T-helper 1 cell treated with Interleukin-12 subunit alpha and Interleukin-12 subunit beta and Interleukin-4 antibody, amounts not matched to agents 30 ng/mL and 1 ng/mL, for 36 hours (primary cell): ENCODE results near the gene PPFIA3. TPM values are rescaled to one million over a fixed set of nuclear protein-coding genes. Genes with fewer than 3 reads are reported as not detected.

Experiments
- intact Hi-C: fragments of 100-400 bp; cut with micrococcal nuclease; formaldehyde crosslinking; loops from one replicate; pipeline ENCODE4 v1.15.1; 2024
- total RNA-seq: library from RNA; stranded (reverse); gene quantifications from 2 replicates; pipeline ENCODE4 v1.2.3, GENCODE V29; 2022

The PPFIA3 gene
- total RNA-seq, 1 donor from 2014 or later = 3.5 TPM

DNA sequence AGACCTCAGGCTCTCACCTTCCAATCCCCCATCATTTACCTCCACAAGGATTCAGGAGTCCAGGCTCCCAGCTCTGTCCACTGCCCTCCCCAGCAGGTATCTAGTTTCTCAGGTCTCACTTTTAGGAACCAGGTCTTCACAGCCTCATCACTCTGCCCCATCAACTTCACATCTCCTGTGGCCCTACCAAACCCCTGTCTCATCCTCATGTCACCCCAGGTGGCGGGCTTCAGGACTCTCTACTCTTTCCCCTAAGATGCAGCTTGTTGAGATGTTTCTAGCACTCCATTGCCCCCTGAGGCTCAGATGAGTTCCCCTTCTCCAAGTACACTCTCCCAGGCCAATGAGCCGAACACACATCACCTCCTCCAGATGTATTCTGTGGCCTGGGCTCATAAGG lies 1.5 kb downstream of the PPFIA3 start:
- intact Hi-C loops = loop anchor here (10.0 kb wide), 1 partner anchor 1516 kb away; the partner anchor contains the start of gene BICRA

DNA sequence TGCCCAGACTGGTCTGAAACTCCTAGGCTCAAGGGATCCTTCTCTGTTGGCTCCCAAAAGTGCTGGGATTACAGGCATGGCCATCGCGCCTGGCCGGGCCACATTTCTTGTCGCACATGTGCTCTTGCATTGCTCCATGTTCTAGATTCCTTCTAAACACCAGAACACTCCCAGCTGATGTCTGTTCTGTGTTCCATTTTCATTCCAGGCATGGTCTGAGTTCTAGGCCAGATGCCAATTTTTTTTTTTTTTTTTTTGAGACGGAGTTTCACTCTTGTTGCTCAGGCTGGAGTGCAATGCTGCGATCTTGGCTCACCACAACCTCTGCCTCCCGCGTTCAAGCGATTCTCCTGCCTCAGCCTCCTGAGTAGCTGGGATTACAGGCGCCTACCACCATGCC lies 2.5 kb downstream of the PPFIA3 start:
- intact Hi-C loops = loop anchor here (10.0 kb wide), 1 partner anchor 1517 kb away; the partner anchor contains the start of gene BICRA

DNA sequence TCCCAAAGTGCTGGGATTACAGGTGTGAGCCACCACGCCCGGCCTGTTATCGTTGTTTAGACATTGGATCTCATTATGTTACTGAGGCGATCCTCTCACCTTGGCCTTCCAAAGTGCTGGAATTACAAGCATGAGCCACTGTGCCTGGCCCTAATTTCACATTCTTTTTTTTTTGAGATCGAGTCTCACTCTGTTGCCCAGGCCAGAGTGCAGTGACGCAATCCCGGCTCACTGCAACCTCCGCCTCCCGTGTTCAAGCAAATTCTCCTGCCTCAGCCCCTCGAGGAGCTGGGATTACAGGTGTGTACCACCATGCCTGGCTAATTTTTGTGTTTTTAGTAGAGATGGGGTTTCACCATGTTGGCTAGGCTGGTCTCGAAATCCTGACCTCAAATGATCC lies 3.9 kb downstream of the PPFIA3 start:
- intact Hi-C loops = loop anchor here (10.0 kb wide), 1 partner anchor 1518 kb away; the partner anchor contains the start of gene BICRA

- intact Hi-C loops = loop anchor here (5.0 to 10.0 kb wide), 3 partner anchors 327 to 1520 kb away; partner anchors contain the start of genes ALDH16A1, BICRA, IZUMO1 and PIH1D1
Observed at GRCh38 chr19:49125025-49125731, 5.8 kb downstream of the PPFIA3 start.

DNA sequence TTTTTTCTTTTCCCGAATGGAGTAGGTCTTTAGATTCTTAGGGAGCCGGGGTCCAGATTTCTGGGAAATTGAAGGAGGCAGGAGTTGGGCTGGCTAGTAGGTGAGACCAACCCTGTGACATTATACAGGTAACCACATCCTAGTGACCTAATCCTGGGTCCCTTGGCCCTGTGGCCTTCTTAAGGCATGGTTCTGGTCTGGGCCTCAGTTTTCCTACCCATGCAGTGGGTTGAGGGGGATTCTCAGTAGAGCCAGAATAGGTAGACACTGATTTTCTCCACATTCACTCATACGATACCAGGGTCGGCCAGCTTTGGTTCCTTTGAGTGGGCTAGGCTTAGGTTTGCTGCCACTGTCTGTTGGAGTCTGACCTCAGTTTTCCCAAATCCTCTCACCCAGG lies 7.2 kb downstream of the PPFIA3 start:
- intact Hi-C loops = loop anchor here (5.0 to 10.0 kb wide), 3 partner anchors 326 to 1522 kb away; partner anchors contain the start of genes ALDH16A1, BICRA, IZUMO1 and PIH1D1

GRCh38 chr19:49127225-49127624 lies 7.9 kb downstream of the PPFIA3 start:
- intact Hi-C loops = loop anchor here (5.0 to 10.0 kb wide), 3 partner anchors 325 to 1522 kb away; partner anchors contain the start of genes ALDH16A1, BICRA, IZUMO1 and PIH1D1

DNA sequence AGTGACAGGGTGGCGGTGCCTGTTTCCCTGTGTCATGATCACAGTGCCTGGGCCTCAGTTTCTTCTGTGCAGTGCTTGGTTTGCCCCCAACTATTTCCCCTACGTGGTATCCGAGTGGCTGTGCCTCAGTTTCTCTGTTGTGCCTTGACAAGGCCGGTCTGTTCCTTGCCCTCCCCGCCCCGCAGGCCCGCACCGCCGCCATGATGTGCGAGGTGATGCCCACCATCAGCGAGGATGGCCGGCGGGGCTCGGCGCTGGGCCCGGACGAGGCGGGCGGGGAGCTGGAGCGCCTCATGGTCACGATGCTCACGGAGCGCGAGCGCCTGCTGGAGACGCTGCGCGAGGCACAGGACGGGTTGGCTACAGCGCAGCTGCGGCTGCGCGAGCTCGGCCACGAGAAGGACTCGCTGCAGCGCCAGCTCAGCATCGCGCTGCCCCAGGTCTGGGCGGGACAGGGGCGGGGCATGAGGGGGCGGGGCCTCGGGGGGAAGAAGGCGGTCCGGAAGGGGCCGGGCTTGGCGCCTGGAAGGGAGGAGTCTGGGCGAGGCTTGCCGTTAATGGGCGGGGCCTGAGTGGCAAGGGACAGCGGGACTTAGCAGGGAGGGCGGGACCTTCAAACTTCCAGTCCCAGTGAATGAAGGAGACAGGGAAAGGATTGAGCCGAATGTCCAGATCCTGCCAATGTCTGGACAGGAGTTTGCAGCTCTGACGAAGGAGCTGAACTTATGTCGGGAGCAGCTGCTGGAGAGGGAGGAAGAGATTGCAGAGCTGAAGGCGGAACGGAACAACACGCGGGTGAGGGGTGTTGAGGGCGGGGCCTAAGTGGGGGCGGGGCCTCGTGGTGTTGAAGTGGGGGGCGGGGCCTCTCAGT lies 8.6 kb downstream of the PPFIA3 start:
- intact Hi-C loops = loop anchor here (1.0 to 10.0 kb wide), 11 partner anchors 9 to 1523 kb away; partner anchors contain the start of genes ALDH16A1, BCL2L12, BICRA and C19orf73

GRCh38 chr19:49128545-49129237 lies 9.3 kb downstream of the PPFIA3 start:
- intact Hi-C loops = loop anchor here (1.0 to 10.0 kb wide), 11 partner anchors 9 to 1524 kb away; partner anchors contain the start of genes ALDH16A1, BCL2L12, BICRA and C19orf73

- intact Hi-C loops = loop anchor here (5.0 to 10.0 kb wide), 3 partner anchors 323 to 1524 kb away; partner anchors contain the start of genes ALDH16A1, BICRA, IZUMO1 and PIH1D1
Observed at GRCh38 chr19:49129238-49129583, 9.9 kb downstream of the PPFIA3 start.

DNA sequence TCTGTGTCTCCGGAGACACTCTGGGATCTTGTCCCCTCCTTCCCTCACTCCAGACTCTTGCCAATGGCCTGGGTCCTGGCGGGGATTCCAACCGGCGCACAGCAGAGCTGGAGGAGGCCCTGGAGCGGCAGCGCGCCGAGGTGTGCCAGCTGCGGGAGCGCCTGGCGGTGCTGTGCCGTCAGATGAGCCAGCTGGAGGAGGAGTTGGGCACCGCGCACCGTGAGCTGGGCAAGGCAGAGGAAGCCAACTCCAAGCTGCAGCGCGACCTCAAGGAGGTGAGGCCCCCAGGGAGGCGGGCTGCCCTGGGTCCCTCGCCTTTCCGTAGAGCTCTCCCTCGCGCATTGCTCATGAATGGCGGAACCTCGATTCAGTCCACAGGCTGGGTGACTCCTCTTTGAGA lies 11.0 kb downstream of the PPFIA3 start:
- intact Hi-C loops = no loop called here

- intact Hi-C loops = no loop called here
Observed at GRCh38 chr19:49132974-49133609, 13.7 kb downstream of the PPFIA3 start.

DNA sequence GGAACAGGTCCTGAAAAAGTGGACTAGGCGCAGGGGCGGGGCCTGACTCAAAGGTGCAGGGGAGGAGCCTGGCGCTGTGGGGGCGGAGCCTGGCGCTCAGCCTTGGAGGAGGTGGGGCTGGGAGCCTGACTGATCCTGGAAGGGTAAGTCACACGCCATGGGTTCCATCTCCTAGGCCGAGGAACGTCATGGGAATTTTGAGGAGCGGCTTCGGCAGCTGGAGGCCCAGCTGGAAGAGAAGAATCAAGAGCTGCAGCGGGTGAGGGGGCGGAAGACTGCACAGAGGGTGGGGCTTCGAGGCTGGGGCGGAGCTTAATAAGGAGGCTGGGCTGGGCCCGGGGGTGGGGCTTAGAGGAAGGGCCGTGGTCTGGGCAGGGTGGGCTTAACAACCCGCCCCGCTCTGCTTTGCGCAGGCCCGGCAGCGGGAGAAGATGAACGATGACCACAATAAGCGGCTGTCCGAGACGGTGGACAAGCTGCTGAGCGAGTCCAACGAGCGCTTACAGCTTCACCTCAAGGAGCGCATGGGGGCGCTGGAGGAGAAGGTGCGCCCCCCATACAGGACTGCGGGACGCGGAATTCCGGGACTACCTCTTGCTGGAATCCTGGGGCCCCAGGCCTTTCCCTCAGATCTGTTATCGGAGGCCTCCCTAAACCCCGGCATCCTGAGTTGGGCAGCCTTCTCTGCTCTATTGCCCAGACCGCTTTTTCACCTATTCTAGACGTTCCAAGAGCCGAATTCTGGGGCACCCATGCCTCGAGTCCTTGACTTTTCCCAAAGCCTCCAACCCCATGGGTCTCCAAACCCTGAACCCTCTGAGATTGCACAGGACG lies 14.5 kb downstream of the PPFIA3 start:
- intact Hi-C loops = no loop called here

DNA sequence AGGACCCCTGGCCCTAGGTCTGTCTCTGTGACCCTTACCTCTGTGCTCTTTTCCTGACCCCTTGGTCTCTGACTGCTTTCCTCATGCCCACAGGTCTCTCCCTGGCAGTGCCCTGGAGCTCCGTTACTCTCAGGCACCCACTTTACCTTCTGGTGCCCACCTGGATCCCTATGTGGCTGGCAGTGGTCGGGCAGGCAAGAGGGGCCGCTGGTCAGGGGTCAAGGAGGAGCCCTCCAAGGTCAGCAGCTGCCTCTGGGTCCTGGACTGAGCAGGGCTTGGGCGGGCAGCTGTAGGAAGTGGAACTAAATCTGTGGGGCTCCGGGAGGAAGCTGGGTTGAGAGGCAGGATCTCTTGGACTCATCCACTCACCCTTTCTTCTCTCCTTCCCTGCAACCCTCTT lies 16.3 kb downstream of the PPFIA3 start:
- intact Hi-C loops = no loop called here

DNA sequence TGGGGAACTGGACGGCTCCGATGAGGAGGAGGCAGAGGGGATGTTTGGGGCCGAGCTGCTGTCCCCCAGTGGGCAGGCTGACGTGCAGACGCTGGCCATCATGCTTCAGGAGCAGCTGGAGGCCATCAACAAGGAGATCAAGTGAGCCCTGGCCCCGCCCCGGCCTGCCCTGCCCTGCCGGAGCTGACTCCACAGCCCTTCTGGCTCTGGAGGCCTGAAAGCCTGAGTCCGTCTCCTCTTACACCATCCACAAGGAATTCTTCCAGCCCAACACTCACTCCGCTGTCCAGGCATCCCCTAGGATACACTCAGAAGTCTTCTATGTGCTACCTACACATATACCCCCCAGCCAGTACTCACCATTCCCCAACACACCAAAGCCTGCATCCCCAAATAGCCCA lies 17.4 kb downstream of the PPFIA3 start:
- intact Hi-C loops = no loop called here

GRCh38 chr19:49140951-49141350 lies 21.6 kb downstream of the PPFIA3 start:
- intact Hi-C loops = no loop called here

- intact Hi-C loops = no loop called here
Observed at GRCh38 chr19:49141352-49141751, 22.0 kb downstream of the PPFIA3 start.

GRCh38 chr19:49142866-49143335 lies 23.6 kb downstream of the PPFIA3 start:
- intact Hi-C loops = loop anchor here (2.0 kb wide), 1 partner anchor 24 kb away; the partner anchor contains the start of genes C19orf73 and PPFIA3

GRCh38 chr19:49145573-49146407 lies 26.4 kb downstream of the PPFIA3 start:
- intact Hi-C loops = loop anchor here (1.0 to 5.0 kb wide), 7 partner anchors 12 to 153 kb away; partner anchors contain the start of genes C19orf73, GYS1, PPFIA3 and RUVBL2
